HG02884 (cell line): Measurements from ENCODE around the gene EFCAB11.
"Not testable (repeated sequence)": the region's sequence is repeated elsewhere in the genome, so short reads cannot be mapped to it uniquely, and the experiment has no call there.

ENCODE experiments used
- ATAC-seq: cut with Tn5 transposase; IDR thresholded peaks from one replicate; pipeline ENCODE4 v1.9.1; 2021; ENCODE audit warnings: mild to moderate bottlenecking, moderate library complexity; ENCODE audit not compliant: unreplicated experiment

EFCAB11 gene

DNA sequence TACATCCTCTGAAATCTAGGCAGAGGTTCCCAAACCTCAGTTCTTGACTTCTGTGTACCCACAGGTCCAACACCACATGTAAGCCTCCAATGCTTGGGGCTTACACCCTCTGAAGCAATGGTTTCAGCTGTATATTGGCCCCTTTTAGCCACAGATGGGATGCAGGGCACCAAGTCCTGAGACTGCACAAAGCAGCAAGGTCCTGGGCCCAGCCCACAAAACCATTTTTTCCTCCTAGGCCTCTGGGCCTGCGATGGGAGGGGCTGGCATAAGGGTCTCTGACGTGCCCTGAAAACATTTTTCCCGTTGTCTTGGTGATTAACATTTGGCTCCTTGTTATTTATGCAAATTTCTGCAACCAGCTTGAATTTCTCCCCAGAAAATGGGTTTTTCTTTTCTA, 80.4 kb downstream of the EFCAB11 start:
- not testable (repeated sequence) for ATAC-seq

DNA sequence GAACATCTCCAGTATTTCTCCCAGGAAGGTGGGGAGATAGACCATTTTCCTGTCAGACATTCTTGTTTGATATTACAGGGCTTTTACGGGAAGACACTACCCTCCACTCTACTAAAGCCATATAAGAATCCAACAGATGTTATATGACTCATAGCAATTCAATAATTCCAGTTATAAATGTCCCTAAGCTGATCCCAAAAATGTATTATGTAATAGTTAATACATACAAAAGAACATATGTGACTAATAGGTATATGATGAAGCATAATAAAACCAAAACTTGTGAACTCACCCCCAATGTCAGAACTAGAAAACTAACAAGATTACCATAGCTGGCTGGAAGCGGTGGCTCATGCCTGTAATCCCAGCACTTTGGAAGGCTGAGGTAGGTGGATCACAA, 84.2 kb downstream of the EFCAB11 start:
- ATAC-seq: no peak

DNA sequence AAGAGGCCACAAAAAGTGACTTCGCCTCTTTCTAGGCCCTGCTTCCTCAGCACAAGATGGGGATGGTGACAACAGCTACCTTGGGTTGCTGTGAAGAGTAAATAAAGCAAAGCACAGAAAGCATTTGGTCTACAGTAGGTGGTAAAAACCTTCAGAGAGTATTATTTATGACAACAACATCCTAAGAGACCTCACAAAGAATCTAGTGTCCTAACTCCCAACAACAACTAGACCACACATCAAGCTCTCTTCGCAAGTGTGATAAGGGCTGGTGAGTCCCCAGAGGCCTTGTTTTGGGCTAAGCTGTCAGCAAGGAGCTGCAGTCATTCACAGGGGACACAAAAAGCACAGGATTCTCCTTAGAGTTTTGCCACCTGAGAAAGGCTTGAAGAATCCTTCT, 84.9 kb downstream of the EFCAB11 start:
- no peak for ATAC-seq

DNA sequence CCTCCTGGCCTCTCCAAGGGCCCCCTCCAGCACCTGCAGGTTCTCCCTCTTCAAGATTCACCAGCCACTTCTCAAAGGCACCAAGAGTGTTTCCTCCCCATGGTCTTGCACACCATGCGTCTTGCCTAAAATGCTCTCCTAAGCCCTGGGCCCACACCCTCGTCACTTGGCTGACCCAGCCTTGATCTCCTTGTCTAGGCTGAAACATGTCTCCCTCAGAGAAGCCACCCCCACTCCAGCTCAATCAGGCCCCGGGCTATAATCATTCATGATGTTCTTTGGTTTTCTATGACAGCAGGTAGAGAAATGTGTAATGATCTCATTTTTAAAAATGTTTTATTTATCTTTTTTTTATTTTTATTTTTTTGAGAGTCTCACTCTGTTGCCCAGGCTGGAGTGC, 88.1 kb downstream of the EFCAB11 start:
- no peak for ATAC-seq

DNA sequence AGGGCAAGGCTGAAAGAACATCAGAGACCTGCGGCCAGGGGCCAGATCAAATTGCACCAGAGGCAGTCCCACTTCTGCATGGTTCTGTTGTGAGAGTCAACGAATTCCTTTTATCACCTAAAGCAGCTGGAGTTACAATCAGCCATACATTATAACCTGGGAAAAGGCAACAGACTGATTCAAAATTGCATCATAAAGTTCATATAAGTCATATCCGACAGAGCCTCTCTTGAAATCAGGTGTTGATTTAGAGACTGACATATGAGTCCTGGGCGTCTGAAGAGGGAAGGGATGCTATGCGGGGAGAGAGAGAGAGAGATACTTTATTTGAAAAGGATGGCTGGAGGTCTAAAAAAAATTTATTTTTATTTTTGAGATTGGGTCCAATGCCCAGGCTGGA, 89.4 kb downstream of the EFCAB11 start:
- ATAC-seq: no peak

DNA sequence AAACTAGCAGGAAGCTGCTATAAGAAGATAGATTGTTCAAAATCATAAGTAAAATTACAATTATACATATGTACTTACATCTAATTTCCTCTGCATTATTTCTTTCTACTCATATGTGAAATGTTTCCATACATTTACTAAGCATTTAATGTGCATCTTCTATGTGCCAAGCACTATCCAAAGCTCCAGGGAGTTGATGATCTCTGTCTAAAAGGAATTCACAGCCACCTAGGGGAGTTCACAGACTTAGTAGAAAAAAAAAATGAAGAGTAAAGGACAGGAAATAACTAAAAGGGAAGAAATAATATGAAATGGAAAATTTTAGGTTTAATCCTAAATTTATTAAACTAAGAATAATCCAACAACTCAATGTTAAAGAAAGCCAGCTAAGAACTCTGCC, 91.7 kb downstream of the EFCAB11 start:
- ATAC-seq: no peak

DNA sequence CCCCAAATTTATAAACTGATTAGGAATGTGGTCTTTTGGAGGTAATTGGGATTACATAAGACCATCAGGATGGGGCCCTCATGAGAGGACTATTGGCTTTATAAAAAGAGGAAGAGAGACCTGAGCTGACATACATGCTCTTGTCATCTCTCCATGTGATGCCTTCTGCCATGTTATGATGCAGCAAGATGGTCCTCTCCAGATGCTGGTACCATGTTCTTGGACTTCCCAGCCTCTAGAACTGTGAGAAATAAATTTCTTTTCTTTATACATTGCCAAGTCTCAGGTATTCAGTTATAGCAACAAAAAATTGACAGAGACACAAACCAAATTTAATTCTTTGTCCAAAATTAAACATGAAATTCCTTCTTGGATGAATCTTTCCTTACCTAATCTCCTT, 92.9 kb downstream of the EFCAB11 start:
- no peak for ATAC-seq

DNA sequence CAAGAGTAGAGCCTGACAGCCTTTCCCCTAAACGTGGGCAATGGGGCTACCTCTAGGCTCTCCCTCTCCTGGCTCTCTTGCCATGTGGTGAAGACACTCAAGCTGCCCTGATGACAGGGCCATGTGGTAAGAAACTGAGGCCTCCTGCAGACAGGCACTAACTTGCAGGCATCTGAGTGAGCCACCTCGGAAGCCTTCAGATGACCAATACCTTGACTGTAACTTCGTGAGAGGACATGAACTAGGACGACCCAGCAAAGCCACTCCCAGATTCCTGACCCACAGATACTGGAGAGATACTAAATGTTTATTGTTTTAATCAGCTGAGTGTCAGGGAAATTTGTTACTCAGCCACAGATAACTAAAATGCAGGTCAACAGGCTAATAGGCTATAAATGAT, 96.4 kb downstream of the EFCAB11 start:
- ATAC-seq: no peak

DNA sequence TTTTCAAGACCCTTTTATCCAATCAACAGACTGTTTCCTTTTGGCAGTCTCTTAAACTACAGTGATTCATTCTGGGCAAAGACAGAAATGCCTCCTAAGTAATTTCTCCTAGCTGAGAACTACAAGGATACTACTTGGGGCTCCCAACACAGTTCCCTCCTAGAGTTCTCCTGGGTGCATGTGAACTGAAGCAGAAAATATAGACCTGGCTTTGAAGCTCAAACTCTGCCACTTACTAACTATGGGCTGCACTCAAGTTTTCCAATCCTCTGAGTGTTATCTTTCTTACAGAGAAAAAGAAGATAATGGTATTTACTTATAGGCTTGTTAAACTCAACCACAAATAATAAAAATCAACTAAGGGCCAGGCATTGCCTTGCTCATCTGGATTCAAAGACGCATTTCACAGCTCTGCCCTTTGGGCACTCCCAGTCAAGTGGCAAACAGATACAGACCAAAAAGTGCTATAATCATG, 97.6 kb downstream of the EFCAB11 start:
- ATAC-seq: no peak

DNA sequence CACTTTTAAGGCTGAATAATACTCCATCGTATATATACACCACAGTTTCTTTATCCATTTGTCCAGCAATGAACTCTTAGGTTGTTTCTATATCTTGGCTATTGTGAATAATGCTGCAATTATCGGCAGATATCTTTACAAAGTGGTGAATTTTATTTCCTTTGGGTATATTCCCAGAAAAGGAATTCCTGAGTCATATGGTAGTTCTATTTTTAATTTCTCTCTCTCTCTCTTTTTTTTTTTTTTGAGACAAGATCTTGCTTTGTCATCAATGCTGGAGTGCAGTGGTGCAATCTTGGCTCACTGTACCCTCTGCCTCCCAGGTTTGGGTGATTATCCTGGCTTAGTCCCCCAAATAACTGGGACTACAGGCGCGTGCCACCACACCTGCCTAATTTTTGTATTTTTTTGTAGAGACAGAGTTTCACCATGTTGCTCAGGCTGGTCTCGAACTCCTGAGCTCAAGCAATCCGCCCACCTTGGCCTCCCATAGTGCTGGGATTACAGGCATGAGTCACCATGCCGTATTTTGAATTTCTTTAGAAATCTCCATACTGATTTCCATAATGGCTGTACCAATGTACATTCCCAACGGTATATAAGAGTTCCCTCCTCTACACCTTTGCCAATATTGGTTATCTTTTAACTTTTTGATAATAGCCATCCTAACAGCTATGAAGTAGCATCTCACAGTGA, 98.4 kb downstream of the EFCAB11 start:
- no peak for ATAC-seq

DNA sequence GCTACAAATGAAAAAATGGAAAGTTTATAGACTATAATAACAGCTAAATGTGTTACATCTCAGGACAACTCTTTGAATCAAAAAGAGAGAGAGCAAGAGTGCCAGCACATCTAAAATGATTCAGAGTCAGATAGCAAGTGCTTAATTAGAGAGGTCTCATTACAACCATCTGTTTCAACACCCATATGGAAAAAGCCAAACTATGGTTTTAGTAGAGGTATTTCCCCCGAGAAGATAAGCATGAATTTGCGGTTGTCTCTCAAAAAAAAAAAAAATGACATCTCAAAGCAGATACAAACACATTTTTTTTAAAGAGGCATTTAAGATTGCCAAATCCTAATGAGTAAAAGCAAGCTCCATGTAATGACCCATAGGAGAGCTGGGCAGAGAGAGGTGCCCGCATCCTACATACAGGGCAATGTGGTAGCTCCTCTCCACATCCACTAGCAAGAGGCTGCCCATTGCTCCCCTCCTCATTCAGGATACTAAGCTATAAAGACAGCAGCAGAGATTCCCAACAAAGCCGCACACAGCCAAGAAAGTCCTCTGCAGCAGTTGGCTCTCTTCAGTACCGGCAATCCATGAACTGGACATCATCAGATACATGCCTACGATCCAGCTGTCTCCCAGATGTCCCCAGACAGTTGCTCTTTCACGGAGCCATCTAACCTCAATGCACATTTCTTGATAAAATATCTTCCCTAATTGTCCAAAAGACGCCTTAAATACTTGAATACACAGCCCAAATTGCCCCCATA, 100.4 kb downstream of the EFCAB11 start:
- no peak for ATAC-seq

DNA sequence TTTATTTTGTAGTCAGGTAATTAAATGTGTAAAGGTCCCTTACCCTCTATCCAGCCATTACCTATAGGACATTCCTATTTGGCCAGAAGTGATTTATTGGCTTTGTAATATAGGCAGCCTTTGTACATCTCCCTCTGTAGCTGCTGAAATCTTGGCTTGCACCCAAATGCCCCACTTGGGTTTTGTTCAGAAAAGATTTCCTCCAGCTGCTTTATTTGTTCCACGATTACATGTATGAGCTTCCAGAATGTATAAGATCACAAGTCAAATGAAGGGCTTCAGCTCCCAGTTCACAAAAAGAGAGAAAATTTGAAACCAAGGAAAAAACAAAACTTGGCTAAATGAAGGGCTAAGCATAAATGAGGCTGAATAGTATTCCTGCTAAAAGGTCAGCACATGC, 103.4 kb downstream of the EFCAB11 start:
- ATAC-seq: no peak

DNA sequence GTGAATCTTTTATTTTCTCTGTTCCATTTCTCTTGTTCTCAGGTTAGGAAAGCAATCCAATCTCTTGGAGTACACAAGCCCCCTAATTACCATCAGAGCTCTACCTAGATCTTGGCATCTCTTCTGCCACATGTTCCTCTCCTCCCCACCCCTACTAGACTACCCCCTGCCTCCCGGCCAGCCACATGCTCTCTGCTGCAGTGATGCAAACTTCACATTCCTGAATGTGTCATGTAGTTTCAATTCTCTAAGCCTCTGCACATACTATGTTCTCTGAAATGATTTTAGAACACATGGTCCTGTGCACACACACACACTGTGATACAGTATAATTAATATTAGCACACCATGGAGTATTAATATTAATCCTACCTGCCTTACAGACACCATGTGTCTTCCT, 104.6 kb downstream of the EFCAB11 start:
- no peak for ATAC-seq

DNA sequence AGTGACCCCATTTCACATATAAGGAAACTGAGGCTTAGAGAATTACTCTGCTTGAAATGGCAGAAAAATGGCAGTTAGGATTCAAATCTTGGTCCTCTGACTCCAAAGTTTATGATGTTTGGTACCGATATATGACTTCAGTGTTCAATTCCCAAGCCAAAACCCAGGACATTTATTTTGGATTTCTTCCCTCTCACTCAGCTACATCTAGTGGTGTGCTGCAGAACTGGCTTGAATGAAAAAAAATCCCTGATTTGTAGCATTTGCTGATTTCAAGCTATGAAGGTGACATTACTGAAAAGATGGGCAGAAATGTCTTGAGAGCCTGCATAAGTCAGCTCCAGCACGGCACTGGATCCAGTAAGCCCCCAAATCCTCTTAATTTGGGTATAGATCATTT, 106.4 kb downstream of the EFCAB11 start:
- ATAC-seq: no peak

DNA sequence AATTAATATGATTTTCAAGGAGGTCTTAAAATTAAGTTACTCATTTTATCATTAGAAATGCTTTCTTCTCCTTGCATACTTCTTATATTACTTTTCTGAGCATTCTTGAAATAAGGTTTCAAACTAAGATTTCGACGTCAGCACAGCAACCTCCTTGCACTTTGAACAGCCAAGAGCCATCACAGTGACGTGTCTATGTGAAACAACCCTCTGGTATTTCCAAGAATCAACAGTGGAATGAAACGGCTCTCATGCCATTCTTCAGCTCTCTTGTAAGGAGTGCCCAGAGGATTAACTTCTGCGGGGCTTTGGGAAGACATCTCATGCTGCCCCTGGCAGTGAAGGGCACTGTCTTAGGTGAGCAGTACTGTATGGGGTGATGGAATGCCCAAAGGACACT, 109.2 kb downstream of the EFCAB11 start:
- ATAC-seq: no peak

DNA sequence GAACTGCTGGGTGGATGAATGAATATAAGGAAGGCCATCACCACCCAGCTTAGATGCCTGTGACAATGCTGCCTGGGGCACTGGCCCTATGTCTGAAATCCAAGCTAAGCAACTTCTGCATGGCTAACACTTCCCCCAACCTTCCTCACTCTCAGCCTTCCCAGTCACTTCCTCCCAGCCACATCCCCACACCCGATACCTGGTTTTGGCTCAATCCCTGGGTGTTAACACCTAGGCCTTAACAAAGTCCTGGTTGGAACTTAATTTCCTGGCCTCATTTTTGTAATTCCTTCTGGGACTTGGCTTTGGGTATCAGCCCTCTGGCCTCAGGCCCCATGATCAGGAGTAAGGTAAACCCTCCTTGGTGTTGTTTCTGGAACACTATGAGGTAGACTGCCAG, 110.0 kb downstream of the EFCAB11 start:
- ATAC-seq: no peak

DNA sequence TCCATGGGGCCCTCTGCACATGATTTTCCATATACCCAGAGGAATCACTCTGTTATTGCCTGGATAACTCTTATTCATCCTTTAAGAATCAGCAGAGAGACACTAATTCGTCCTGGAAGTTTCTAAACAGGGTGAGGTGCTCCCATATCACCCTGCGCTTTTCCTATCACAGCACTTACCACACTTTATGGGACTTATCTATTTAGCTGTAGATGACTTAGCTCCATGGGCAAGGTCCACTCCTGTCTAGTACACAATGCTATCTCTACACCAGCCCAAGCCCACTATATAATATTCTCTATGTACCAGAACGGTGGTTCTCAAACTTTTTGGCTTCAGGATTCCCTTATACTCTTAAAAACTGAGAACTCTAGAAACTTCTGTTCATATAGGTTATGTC, 111.7 kb downstream of the EFCAB11 start:
- ATAC-seq: no peak

DNA sequence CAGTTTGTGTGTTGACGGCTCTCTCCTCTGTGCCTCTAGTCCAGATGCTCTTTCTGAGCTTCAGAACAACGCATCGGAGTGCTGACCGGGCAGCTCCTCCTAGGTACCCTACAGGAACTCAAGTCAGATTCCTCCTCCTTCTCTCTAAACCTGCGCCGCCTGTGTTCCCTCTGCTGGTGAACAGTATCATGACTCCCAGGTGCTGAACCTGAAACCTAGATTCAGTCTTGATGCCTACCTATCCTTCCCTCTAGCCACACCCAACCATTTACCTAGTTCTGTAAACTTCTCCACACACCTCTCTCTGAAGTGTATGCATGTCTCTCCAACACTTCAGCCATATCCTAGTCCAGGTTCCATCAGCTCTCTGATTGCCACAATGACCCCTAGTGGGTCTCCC, 112.7 kb downstream of the EFCAB11 start:
- ATAC-seq: no peak

DNA sequence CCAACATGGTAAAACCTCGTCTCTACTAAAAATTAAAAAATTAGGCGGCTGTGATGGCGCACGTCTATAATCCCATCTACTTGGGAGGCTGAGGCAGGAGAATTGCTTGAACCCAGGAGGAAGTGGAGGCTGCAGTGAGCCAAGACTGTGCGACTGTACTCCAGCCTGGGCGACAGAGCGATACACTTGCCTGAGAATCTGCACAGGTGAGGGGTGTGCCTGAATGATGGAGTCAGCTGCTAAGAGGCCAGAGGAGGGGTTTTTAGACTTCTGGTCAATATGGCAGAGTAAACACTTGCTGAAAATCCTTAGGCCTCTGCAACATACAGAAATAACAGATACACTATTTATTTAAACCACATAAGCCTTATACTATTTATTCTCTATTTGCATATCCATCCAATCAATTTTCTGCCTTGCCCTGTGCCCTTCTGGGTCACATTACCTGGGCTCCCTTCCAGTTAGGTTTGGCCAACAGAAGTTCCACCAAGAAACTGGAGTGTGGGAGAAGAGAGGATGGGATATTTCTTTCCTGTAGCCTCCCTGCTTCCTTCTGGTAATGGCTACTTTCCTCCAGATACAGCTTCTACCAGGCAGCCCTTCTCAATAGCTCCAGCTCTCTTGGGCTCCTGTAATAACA, 117.6 kb downstream of the EFCAB11 start:
- no peak for ATAC-seq

DNA sequence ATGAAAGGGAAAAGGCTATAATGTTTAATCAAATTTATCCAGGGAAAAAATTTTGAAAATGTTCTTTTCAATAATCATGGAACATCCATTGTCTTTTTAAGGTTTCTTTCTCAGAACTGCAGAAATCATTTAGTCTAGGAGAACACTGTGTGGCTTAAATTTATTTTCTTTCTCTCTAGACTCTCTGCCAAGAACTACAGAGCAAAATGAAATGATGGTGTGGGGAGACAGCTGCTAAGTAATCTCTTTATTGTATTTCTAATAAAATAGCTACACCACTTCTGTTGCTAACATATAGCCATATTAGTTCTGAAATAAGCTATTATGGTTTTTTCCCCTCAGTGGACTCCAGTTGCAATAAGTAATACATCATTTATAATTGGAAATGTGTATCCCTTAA, 120.9 kb downstream of the EFCAB11 start:
- no peak for ATAC-seq

DNA sequence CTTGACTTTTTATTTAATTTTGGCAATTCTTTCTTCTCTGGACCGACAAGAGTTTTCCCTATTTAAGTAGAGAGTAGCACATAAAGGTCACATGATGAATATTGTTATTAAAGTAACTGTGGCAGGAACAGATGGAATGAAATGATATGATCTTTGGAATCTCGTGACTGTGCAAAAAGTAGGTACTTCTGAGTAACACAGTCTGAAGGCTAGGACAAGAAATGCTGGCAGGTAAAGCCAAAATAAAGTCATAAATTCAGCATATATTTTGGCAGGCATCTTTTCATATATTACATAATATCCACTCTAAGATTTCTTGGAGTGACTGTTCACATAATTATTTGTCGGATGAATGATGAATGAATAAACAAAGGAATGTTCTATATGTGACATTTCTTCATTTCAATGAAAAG, 121.4 kb downstream of the EFCAB11 start:
- ATAC-seq: no peak
